VCaP (cell line): ENCODE data around the gene SGCA.

Source experiments
- H3K27ac ChIP-seq: fragments of 450-650 bp; 2 replicates; pipeline ENCODE4 v1.5.1; 2017
- CTCF ChIP-seq: fragments of 450-650 bp; conservative IDR thresholded peaks from 2 replicates; pipeline ENCODE4 v1.5.1; 2017; ENCODE audit warnings: mild to moderate bottlenecking, moderate library complexity

SGCA gene

GRCh38 chr17:50187751-50188530, 22.1 kb downstream of the SGCA start:
- H3K27ac ChIP-seq = no peak overlapping the region
- no peak for TF ChIP-seq CTCF

- H3K27ac ChIP-seq = no peak overlapping the region
- TF ChIP-seq CTCF = no peak
Observed at GRCh38 chr17:50188531-50188920, 22.7 kb downstream of the SGCA start.

GRCh38 chr17:50188921-50189549, 23.2 kb downstream of the SGCA start:
- TF ChIP-seq CTCF = no peak
- H3K27ac ChIP-seq = no peak overlapping the region

- TF ChIP-seq CTCF = no peak
- no peak overlapping the region for H3K27ac ChIP-seq
Observed at GRCh38 chr17:50189550-50190292, 23.9 kb downstream of the SGCA start.

- no peak overlapping the region for H3K27ac ChIP-seq
- no peak for TF ChIP-seq CTCF
Observed at GRCh38 chr17:50190293-50190602, 24.4 kb downstream of the SGCA start.

- no peak overlapping the region for H3K27ac ChIP-seq
- no peak for TF ChIP-seq CTCF
Observed at GRCh38 chr17:50190603-50191358, 25.0 kb downstream of the SGCA start.
